Measurements from ENCODE around the gene PICALM.

GRCh38 chr11:85937835-85938234 lies 131.0 kb downstream of the PICALM start:
- no peak for TF ChIP-seq GATA3 (IDR thresholded peaks at IDR 0.05; ENCODE audit: low read depth, low read length)
- no peak for TF ChIP-seq GATA2 (IDR thresholded peaks at IDR 0.05; ENCODE audit: low read depth, low read length)

Data from SH-SY5Y (cell line).